Mesodermal cell (in vitro differentiated cells): ENCODE results near the gene OXCT1.
"Not testable (repeated sequence)": the region's sequence is repeated elsewhere in the genome, so short reads cannot be mapped to it uniquely, and the experiment has no call there.

ENCODE experiments used
- H3K27ac ChIP-seq: 2 replicates; pipeline ENCODE4 v1.7.0; 2013; ENCODE audit warnings: mild to moderate bottlenecking, low read depth, low read length, moderate library complexity; ENCODE audit not compliant: severe bottlenecking
- H3K36me3 ChIP-seq: 2 replicates; pipeline ENCODE4 v1.7.1; 2013; ENCODE audit warnings: mild to moderate bottlenecking, low read length, moderate library complexity; ENCODE audit not compliant: control insufficient read depth, insufficient read depth
- H3K4me1 ChIP-seq: one replicate; pipeline ENCODE4 v1.7.1; 2013; ENCODE audit warnings: mild to moderate bottlenecking, low read length; ENCODE audit not compliant: insufficient read depth, control insufficient read depth, poor library complexity, severe bottlenecking
- H3K4me3 ChIP-seq: 2 replicates; pipeline ENCODE4 v1.7.0; 2013; ENCODE audit warnings: low read length, control low read depth, mild to moderate bottlenecking; ENCODE audit not compliant: insufficient read depth, poor library complexity, severe bottlenecking; ENCODE audit errors: extremely low read depth
- H3K9me3 ChIP-seq: 2 replicates; pipeline ENCODE4 v1.7.1; 2013; ENCODE audit warnings: mild to moderate bottlenecking, low read length, moderate library complexity; ENCODE audit not compliant: control insufficient read depth
- WGBS, 2 experiments: methylation state at CpG; one replicate each; pipeline ENCODE4 v1.1.5; 2013; ENCODE audit warnings: missing lambda C conversion rate in 2 of 2; ENCODE audit not compliant: insufficient coverage in 2 of 2; 5-methylcytosine and 5-hydroxymethylcytosine counted together

OXCT1 gene

GRCh38 chr5:41755705-41756104 lies 114.5 kb downstream of the OXCT1 start:
- no peak overlapping the region for H3K4me3 ChIP-seq
- no peak overlapping the region for H3K27ac ChIP-seq
- no peaks in the 10 kb centered on the region for H3K9me3 ChIP-seq
- H3K36me3 ChIP-seq = no peaks in the 10 kb centered on the region
- no CpG with 5 or more reads among the region's 1 CpG for WGBS, 2 experiments
- H3K4me1 ChIP-seq = no peaks in the 10 kb centered on the region

GRCh38 chr5:41754857-41755256 lies 115.4 kb downstream of the OXCT1 start:
- Histone ChIP-seq H3K4me3 (no peak overlapping the region), H3K9me3 (no peaks in the 10 kb centered on the region), H3K36me3 (no peaks in the 10 kb centered on the region), H3K4me1 (no peaks in the 10 kb centered on the region), H3K27ac (no peak overlapping the region)
- WGBS, 2 experiments = 100% methylated on average over 1 of the region's 2 CpGs; no CpG with 5 or more reads in 1 of the 2 experiments

GRCh38 chr5:41751867-41752266 lies 118.4 kb downstream of the OXCT1 start:
- H3K9me3 ChIP-seq = no peaks in the 10 kb centered on the region
- H3K36me3 ChIP-seq = no peaks in the 10 kb centered on the region
- H3K27ac ChIP-seq = no peak overlapping the region
- no peaks in the 10 kb centered on the region for H3K4me1 ChIP-seq
- H3K4me3 ChIP-seq = no peak overlapping the region

GRCh38 chr5:41748631-41749030 lies 121.6 kb downstream of the OXCT1 start:
- Histone ChIP-seq H3K36me3 (no peaks in the 10 kb centered on the region), H3K4me1 (no peaks in the 10 kb centered on the region), H3K9me3 (no peaks in the 10 kb centered on the region), H3K4me3 (no peak overlapping the region), H3K27ac (no peak overlapping the region)
- WGBS, 2 experiments = 83 to 100% methylated on average over 1 to 2 of the region's 2 CpGs

- Histone ChIP-seq H3K9me3 (no peaks in the 10 kb centered on the region), H3K27ac (no peak overlapping the region)
- WGBS, 2 experiments = 100% methylated on average over 1 of the region's 1 CpG; no CpG with 5 or more reads in 1 of the 2 experiments
Observed at GRCh38 chr5:41747708-41748107, 122.5 kb downstream of the OXCT1 start.

GRCh38 chr5:41747301-41747700 lies 122.9 kb downstream of the OXCT1 start:
- no peak overlapping the region for H3K4me3 ChIP-seq
- H3K27ac ChIP-seq = no peak overlapping the region
- WGBS, 2 experiments = no CpG with 5 or more reads among the region's 1 CpG
- no peaks in the 10 kb centered on the region for H3K9me3 ChIP-seq
- H3K36me3 ChIP-seq = no peaks in the 10 kb centered on the region
- no peaks in the 10 kb centered on the region for H3K4me1 ChIP-seq

More at GRCh38 chr5:41747708-41748107, 122.5 kb downstream of the OXCT1 start:
- Histone ChIP-seq H3K4me3 (no peak overlapping the region), H3K36me3 (no peaks in the 10 kb centered on the region), H3K4me1 (no peaks in the 10 kb centered on the region)

- H3K4me3 ChIP-seq, H3K4me1 ChIP-seq, H3K9me3 ChIP-seq, H3K27ac ChIP-seq: not testable (repeated sequence)
- peaks cover 22% of the 10 kb centered on the region for H3K36me3 ChIP-seq
- WGBS, 2 experiments = no CpG with 5 or more reads among the region's 1 CpG
Observed at GRCh38 chr5:41742608-41743007, 127.6 kb downstream of the OXCT1 start.

GRCh38 chr5:41738710-41739354 lies 131.4 kb downstream of the OXCT1 start:
- H3K4me1 ChIP-seq = no peaks in the 10 kb centered on the region
- H3K36me3 ChIP-seq = peaks cover 25% of the 10 kb centered on the region
- H3K9me3 ChIP-seq = no peaks in the 10 kb centered on the region
- WGBS, 2 experiments = no CpG with 5 or more reads among the region's 3 CpGs
- H3K27ac ChIP-seq = no peak overlapping the region
- H3K4me3 ChIP-seq = no peak overlapping the region

- H3K27ac ChIP-seq = no peak overlapping the region
- H3K36me3 ChIP-seq = peaks cover 25% of the 10 kb centered on the region
- H3K4me1 ChIP-seq = no peaks in the 10 kb centered on the region
- H3K4me3 ChIP-seq = no peak overlapping the region
- H3K9me3 ChIP-seq = no peaks in the 10 kb centered on the region
Observed at GRCh38 chr5:41736641-41737040, 133.6 kb downstream of the OXCT1 start.

GRCh38 chr5:41735213-41735612 lies 135.0 kb downstream of the OXCT1 start:
- Histone ChIP-seq H3K27ac (no peak overlapping the region), H3K9me3 (no peaks in the 10 kb centered on the region), H3K4me3 (no peak overlapping the region), H3K36me3 (peaks cover 20% of the 10 kb centered on the region), H3K4me1 (no peaks in the 10 kb centered on the region)

GRCh38 chr5:41729381-41729780 lies 140.8 kb downstream of the OXCT1 start:
- not testable (repeated sequence) for H3K4me1 ChIP-seq, H3K36me3 ChIP-seq, H3K4me3 ChIP-seq, H3K27ac ChIP-seq, H3K9me3 ChIP-seq
- no CpG with 5 or more reads among the region's 5 CpGs for WGBS, 2 experiments
